Measurements from ENCODE around the gene FGF11.

Gene FGF11

DNA sequence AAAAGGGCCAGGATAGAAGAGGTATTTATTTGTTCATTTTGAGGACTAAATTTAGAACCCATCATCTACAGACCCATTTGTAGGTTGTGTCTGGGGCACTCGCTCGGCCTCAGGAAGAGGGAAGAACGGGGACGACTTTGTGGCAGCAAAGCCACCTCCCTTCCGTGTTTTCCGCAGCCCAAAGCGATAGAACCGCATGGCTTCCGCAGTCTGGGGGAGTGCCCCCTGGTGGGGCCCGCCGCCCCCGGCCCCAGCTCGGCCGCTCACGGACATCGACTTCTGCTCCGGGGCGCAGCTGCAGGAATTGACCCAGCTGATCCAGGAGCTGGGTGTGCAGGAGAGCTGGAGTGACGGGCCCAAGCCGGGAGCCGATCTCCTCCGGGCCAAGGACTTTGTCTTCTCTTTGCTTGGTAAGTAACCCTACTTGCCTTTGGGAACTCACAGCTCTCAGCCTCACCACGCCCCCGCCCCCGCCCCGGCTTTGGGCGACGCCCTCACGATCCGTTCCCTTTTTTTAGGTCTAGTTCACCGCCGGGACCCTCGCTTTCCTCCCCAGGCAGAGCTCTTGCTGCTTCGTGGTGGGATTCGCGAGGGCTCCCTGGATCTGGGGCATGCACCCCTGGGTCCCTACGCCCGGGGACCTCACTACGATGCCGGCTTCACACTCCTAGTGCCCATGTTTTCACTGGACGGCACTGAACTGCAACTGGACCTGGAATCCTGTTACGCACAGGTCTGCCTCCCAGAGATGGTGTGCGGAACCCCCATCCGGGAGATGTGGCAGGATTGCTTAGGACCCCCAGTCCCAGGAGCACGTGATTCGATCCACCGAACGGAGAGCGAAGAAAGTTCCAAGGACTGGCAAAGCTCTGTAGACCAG is 3.4 kb upstream of the FGF11 start:
- DNase-seq = peak; percentile 68 to 70

DNA sequence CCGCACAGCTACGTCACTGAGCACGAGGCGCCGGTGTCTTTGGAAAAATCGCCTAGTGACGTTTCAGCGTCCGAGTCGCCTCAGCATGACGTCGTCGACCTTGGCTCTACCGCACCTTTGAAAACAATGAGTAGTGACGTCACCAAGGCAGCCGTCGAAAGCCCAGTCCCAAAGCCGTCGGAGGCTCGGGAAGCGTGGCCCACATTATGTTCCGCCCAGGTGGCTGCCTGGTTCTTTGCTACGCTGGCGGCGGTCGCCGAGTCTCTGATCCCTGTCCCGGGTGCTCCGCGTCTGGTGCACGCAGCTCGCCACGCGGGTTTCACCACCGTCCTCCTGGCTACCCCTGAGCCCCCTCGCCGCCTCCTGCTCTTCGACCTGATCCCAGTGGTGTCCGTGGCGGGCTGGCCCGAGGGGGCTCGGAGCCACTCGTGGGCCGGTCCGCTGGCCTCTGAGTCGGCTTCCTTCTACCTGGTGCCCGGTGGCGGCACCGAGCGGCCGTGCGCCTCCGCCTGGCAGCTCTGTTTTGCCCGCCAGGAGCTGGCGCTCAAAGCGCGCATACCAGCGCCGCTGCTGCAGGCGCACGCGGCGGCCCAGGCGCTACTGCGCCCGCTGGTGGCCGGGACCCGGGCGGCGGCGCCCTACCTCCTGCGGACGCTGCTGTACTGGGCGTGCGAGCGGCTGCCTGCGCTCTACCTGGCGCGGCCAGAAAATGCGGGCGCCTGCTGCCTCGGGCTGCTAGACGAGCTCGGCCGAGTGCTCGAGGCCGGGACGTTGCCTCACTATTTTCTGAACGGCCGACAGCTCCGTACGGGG is 2.5 kb upstream of the FGF11 start:
- DNase-seq = peak; percentile 80 to 82

DNA sequence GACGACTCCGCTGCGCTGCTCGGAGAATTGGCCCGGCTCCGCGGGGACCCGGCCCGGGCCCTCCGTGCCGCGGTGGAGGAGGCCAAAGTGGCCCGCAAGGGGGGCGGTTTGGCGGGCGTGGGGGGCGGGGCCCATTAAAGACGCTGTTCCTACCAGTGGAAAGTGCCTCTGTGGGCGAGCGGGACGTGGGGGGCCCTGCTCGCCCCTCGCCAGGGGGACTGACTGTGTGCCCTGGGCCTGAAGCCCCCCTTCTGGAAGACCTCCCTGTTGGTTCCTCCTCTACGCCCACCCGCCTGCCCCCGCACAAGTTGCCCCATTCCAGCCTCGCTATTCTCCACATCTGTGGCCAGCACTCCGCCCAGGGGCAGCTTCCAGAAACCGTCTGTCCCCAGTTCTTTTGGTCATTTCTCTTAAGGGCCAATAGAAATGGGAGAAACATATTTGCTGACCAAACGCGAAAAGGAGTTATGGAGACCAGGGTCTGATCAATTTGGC is 1.9 kb upstream of the FGF11 start:
- no peak for DNase-seq

DNA sequence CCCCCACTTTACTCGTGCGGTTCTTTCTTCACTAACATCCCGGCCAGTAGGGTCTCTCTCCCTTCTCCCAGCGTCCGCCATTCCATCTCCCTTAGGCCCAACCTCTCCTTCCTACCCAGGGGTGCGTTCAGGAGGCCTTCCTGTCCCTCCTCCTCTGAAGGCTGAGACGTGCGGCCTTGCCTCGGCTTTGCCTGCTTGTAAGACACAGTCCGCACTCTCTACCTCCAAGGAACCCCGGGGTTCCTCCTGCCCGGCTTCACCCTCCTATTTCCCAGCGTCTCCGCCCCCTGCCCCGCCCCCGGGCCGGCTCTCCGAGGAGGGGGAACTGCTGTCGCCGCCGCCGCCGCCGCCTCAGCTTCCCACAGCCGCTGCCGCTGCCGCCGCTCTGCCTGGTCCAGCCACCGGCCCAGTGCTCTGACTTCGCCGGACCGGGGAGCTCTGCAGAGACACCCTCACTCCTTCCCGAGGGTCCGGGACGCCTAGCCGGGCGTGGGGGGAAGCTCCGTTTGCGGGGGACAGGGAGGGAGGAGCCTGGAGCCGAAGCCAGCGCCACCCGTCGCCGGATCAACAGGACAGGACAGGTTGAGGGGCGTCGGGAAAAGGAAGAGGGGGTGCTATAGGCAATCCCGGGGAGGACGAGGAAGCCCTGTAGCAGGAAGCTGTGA is 1.2 kb upstream of the FGF11 start:
- DNase-seq = peak; percentile 74 to 78

DNA sequence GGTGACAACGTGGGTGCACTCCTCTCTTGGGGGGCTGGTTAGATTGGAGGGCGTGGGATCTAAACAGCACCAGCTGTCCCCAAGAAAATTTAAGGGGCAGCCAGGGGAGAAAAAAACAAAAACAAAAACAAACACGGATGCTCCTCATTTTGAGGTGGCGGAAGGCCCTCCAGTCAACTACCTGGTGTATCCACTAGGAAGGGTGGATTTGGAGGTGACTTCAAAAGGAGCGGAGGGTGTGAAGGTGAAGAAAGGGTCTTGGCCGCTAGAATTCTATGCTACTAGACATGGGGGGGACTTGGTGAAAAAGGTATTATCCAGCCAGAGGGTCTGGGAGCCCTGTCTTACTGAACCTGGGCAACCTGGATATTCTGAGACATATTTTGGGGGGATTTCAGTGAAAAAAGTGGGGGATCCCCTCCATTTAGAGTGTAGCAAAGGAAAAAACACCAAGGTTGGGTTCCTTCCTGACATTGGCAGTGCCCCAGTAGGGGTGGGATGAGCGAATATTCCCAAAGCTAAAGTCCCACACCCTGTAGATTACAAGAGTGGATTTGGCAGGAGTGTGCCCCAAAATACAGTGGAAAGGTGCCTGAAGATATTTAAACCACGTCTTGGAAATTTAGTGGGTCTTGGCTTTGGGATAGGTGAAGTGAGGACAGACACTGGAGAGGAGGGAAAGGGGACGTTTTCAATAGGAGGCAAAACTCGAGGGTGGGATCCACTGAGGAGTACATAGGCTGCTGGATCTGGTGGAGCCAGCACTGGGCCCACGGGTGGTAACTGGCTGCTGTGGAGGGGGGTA is 454 bp upstream of the FGF11 start:
- no peak for DNase-seq

DNA sequence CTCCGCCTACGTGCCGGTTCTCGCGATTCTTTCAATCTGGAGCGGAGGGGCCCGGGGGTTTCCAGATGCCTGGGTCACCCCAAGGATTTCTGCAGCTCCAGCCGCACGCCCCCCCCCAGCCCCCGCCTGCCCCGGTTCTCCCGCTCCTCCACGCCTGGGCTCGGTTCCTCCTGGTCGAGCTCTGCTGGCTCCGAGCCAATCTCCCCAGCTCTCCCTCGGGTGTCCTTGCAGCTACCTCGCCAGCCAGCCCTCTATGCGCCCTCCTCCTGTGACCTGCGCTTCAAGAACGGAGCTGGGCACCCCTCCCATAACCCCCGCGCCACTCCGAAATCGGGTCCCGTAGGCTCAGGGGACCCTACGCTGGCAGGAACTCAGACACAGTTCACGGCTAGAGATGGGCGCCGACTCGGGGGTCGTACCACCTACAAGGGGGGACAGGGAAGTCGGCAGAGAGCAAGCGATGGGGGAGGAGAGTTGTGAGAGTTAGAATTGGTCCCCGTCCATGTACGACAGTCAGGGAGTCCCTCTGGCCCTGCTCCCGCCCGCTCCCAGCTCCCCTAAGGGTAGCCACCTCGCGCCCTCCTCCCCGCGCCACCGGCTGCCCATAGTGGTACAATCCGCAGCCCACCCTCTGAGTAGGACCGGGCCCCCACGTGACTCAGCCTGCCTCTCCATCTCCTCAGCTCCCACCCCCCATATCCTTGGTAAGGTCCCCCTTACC is 961 bp downstream of the FGF11 start:
- peak; percentile 55 to 68 for DNase-seq

DNA sequence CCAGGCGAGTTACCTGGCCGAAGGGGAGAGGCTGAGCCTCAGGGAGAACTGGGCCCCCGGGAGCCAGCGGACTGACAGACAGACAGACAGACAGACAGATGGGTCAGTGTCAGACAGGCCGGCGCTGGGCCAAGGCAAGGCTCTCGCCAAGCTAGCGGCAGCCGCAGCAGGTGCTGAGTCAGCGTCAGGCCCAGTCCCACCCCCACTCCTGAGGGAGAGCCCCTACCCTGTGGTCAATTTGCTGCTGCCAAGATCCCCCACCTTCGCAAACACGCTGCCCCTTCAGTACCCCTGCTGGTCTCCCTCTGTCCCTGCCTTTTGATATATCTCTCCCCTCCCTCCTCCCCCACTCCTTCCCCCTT is 1.5 kb downstream of the FGF11 start:
- DNase-seq = peak; percentile 29 to 39

DNA sequence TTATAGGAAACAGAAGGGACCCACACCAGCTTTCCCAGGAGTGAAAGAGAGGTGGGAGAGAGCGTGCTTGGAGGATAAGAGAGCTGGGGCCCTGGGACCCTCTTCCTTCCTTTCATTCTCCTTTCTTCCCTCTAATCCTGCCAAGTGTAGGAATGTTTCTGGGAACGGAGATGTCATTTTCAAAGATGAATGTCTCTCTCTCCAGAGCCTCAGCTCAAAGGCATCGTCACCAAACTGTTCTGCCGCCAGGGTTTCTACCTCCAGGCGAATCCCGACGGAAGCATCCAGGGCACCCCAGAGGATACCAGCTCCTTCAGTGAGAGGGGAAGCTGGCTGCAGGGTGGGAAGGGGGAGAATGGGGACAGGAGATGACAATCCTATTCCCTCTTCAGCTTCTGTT is 2.0 kb downstream of the FGF11 start:
- no peak for DNase-seq

DNA sequence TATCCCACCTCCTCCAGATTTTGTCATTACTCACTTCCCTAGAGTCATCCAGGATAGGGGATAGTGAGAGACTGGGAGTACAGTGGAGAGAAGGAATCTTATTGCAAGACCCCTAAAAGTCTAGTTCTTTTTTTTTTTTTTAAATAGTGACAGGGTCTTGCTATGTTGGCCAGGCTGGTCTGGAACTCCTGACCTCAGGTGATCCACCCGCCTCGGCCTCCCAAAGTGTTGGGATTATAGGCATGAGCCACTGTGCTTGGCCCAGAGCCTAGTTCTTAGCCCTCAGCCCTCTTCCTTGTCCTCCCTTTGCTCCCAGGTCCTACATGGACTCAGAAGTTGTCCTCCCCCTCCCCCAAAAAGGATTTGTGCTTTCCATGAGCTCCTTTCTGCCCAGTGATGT is 2.8 kb downstream of the FGF11 start:
- no peak for DNase-seq

DNA sequence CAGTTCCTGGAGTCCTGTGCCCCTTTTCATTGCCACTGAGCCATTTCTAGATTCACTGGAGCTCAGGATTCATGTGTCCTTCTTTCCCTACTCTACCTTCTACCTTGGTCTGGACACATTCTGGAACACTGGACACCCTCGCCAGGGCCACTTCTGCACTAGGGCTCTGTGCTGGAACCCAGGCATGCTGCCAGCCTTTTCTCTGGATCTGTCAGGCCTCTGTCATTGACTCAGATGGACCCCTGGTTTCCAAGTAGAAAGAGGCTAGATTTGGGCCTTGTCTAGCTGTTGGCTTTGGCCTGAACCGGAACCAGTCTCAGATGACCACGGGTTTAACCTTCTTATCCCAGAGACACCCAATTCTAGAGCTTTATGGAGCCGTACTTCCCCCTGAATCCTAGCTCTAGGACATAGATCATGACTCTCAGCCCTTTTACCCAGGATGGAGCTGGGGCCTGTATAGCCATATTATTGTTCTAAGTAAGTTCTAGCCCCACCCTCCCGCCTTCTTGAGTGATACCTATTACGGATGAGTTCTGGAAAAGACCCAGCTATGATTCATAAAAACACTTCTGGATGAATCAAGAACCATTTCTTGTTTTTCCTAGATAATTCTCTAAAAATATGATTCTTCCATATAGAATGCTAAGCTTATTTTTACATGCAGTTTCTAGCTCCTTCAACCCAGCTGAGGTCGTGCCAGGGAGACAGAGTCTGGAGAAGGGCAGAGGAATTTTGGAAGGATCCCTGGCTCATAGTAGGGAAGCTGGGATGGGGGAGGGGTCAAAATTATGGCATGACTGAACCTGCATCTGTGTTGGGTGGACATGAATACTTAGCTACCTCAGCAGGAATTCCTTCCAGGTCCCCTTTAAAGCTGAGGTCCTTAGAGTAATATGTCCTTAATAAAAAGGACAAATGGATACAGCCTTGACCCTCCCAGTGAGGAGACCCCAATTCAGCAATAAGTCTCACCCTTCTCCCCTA is 4.5 kb downstream of the FGF11 start:
- no peak for DNase-seq

DNA sequence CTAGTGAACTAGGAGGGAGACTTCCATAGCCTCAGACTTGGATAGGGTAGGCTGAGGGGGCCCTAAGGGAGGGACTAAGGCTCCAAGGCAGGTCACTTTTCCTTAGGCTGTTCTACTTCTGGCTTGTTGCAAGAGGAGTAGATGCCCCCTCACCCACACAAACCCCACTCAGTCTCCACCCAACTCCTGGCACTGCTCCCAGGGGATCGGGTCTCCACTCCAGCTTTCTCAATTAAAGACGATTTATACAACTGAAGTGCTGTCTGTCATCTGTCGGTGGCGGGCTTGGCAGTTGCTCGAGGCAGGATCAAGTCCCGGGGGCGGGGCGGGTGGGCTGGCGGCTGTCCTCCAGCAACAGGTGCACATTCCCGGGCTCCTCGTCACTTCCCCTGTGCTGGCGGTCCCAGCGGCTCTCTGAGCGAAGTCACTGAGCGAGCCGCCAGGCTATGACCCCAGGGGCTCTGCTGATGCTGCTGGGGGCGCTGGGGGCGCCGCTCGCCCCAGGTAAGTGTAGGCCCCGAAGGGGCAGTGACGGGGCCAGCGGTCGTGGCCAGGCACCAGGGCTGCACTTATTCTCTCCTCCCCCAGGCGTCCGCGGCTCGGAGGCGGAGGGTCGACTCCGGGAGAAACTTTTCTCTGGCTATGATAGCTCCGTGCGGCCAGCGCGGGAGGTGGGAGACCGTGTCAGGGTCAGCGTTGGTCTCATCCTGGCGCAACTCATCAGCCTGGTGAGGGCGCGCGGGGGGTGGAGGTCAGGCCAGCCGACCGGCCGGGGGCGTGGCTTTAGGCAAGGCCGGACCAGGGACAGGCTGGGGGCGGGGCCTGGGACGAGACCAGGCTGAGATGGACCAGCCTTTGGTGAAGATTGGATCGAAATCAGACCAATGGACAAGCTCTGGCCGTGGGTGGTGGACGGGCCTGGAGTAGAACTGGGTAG is 5.6 kb downstream of the FGF11 start, which contains the start of gene CHRNB1:
Gene CHRNB1 (plus strand): TSS at position 380 of the 937 bp plus-strand sequence. CDS start 67 bp downstream, at position 447.
- DNase-seq = peak; percentile 9 to 34

DNA sequence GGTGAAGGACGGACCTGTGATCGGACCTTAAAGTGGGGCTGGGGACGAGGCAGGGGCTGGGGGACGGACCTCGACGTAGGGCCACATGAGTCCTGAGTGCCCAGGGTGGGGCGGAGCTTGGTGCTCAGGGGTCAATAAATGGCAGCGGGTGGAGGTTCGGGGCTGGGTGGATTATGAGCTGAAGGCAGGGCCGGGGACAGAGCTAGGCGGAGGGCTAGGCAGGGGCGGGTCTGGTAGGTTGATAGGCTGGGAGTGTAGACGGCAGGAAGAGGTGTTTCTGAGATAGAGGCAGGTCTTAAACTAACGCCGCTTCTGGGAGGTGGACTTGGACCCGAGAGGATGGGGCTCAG is 6.3 kb downstream of the FGF11 start:
- DNase-seq = peak; percentile 9 to 31

DNA sequence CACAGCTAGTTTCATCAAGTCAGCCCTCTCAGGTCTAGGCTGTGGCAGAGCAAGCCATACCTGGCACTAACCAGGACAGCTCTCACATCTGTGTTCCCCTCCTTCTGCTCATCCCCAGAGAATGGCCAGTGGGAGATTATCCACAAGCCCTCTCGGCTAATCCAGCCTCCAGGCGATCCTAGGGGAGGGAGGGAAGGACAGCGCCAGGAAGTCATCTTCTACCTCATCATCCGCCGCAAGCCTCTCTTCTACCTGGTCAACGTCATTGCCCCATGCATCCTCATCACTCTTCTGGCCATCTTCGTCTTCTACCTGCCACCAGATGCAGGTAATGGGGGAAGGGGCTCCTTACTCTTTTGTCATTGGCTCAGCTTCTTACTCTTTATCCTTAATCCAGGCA is 9.1 kb downstream of the FGF11 start:
- DNase-seq = no peak

DNA sequence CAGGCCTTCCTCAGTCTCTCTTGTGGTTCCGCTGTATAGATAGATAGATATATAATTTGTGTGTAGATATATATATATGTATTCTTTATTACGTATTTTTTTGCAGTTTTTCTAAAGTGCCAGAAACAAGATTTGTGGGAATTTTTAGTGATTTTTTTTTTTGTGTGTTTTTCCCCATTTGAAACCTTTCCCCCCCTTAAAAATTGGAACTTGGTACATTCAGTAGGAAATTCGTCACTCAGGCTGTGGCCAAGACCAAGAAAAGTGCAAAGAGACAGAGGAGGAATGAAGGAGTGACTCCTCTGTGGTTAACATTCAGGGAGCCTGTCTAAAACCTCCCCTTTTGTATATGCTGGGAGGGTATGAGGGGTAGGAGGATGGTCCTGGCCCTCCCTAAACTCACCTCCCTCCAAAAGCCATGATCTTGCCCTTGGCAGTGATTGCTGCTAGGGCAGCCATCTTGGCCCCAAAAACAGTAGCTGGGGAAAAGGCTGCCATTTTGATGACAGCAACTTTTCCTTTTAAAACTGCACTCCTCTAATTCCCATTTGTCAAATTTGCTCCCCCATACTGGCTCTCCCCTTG is 20.7 kb downstream of the FGF11 start:
- DNase-seq = no peak

DNA sequence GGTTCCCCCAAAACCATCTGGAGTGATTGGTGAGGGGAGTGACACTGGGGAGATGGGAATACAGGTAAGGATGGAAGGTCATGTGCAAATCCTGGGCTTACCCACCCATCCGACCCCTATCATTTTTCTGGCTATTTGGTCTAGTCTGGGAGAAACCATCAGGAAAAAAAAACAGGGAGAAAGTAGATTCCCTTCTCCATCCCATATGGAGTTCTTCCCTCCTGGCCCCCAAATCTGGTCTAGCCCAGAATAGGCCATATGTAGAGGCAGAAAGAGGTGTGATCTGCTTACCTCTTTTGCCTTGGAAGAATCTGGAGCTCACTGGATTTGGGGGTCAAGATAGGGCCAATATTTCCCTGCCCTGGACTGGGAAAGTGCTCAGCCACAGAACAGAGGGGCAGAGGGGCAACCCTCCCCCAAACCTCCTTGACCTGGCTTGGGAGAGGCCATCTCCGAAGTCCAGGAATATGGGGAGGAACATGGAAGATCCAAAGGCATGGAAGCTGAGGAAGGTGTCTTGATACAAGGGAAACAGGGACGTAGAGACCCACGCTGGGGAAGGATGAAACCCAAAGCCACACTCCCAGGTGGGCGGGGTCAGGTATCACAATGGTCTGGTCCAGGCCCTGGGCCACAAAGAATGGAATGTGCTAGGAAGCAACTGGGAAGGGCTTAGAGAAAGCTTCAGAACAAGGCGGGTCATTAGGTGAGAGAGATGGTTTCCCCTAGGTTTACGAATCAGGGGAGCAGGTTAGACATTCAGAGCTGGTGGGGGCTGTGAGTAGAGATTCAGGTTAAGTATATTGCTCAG is 21.7 kb downstream of the FGF11 start:
- DNase-seq = no peak

DNA sequence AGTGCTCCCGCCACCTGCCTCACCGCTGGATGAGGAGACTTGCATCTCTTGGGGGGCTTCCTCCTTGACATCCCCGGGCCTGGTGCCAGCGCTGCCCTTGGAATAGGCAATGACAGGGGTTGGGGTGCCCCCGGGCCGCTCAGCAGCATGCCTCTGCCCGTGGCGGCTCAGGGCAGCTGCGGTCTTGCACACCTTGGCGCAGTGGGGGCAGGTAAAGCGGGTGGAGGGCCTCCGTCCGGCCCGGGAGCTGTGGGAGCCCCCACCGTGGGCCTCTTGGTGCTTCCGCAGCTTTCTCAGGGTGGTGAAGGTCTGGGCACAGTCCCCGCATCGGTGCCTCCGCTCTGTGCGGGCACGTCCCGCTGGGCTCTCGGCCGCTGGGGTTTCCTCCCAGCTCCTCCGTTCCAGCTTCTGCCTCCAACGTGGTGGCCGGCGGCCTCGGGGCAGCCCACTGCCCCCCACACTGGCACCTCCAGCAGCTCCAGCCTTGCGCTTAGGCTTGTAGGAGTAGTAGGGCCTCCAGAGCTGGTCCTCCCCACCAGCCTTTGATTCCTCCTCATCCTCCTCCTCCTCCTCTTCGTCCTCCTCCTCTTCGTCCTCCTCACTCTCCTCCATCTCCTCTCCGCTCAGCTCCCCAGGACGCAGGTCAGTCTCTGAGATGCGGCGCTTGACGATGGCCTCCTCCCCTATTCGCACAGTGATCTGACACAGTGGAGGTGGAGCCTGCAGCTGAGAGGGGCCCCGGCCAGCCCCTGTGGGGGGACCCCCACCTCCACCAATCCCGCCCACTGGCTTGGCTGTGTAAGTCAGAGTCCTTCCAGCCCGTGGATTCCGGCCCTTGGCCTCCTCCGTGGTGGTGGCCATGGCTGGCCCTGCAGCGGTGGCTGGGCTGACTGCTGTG is 23.4 kb downstream of the FGF11 start:
- no peak for DNase-seq

DNA sequence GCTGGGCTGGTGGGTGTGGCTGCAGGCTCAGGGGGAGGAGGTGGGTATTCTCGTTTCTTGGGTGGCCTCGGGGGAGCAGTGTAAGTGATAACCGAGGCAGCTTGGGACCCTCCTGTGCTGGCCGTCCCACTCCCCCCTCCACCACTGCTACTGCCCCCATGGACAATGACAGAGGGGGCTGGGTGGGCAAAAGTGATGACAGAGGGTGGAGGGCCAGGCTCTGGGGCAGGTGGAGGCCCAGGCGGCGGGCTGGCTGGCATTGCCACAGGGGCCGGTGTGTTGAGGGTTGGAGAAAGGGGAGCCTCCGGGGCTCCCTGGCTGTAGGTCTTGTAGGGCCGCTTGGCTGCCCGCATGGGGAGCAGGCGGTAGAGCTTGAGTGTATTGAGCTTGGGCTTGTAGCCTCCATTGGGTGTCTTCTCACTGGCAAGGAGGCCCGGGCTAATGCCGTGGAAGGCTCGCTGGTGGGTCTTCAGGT is 24.1 kb downstream of the FGF11 start:
- no peak for DNase-seq

All from activated CD4-positive, alpha-beta T cell treated with anti-CD3 and anti-CD28 coated beads, Interleukin-2, amount 50 U/mL, for 48 hours (primary cell).